K562 (cell line): ENCODE data around the gene MACROD2. TPM values are rescaled to one million over a fixed set of nuclear protein-coding genes. Genes with fewer than 3 reads are reported as not detected.

Experiments
- ATAC-seq: fragments of 200-7000 bp; cut with Tn5 transposase; 3 replicates; pipeline ENCODE4 v1.9.1; 2020; ENCODE audit warnings: moderate library complexity
- BruUV-seq: library from RNA; stranded (reverse); fragments of 400-500 nt; replicated peaks from 2 replicates; lab custom pipeline; 2021; lab: Mats Ljungman, UMichigan
- CTCF ChIA-PET: fragments of 300-600 bp; formaldehyde crosslinking; extraction: SDS; loops from one replicate; lab custom pipeline; 2021; ENCODE audit warnings: low intra/inter-chr PET ratio; lab: Yijun Ruan, JAX
- POLR2A ChIA-PET: fragments of 300-600, 350-650 bp; sonication (Branson Sonifier 250); formaldehyde crosslinking; extraction: SDS; loops from one replicate; lab custom pipeline; 2021; ENCODE audit warnings: antibody characterized with exemption, inconsistent platforms; lab: Yijun Ruan, JAX
- DNase-seq, 4 experiments: peaks; one replicate each; pipeline versions ENCODE4 v3.0.0 to v3.0.0-alpha.2; 2011 to 2018; ENCODE audit warnings: low spot score in 3 of 4, mixed read lengths in 3 of 4; ENCODE audit errors: extremely low read depth in 1 of 4
- FAIRE-seq: peaks from 2 replicates; lab custom pipeline; 2011; peaks lifted over from hg19 to GRCh38; lab: Jason Lieb, UNC
- H2AFZ ChIP-seq: 2 replicates; pipeline ENCODE4 v1.6.0; 2011; ENCODE audit warnings: low read depth, low read length, control low read depth, inconsistent platforms
- H3K27ac ChIP-seq: fragments of 200-600 bp; 3 replicates; pipeline ENCODE4 v1.8.0; 2011; ENCODE audit warnings: low read depth, mild to moderate bottlenecking, control low read depth, inconsistent platforms, low read length, moderate library complexity, mixed read lengths; ENCODE audit errors: extremely low read depth
- H3K27me3 ChIP-seq, 2 experiments: fragments of 300-600 bp in 1 of 2; 2 replicates in 1 of 2; 3 replicates in 1 of 2; pipeline versions ENCODE4 v1.6.0 to v1.8.0; 2011; ENCODE audit warnings: inconsistent platforms in 2 of 2, low read length in 2 of 2, mild to moderate bottlenecking in 1 of 2, mixed read lengths in 1 of 2, moderate library complexity in 1 of 2; ENCODE audit not compliant: control insufficient read depth in 2 of 2, insufficient read depth in 2 of 2
- H3K36me3 ChIP-seq: fragments of 300-600 bp; 3 replicates; pipeline ENCODE4 v1.8.0; 2011; ENCODE audit warnings: mild to moderate bottlenecking, low read length, inconsistent platforms; ENCODE audit not compliant: control insufficient read depth, insufficient read depth
- H3K4me1 ChIP-seq, 2 experiments: fragments of 200-600 bp in 1 of 2; replicated peaks in 1 of 2; 2 replicates in 1 of 2; 3 replicates in 1 of 2; pipeline versions ENCODE4 v1.5.1 to v1.8.0; 2011; ENCODE audit warnings: inconsistent platforms in 2 of 2, low read length in 2 of 2, mild to moderate bottlenecking in 1 of 2, mixed read lengths in 1 of 2, moderate library complexity in 1 of 2; ENCODE audit not compliant: control insufficient read depth in 2 of 2, insufficient read depth in 2 of 2
- H3K4me2 ChIP-seq: 2 replicates; pipeline ENCODE4 v1.6.1; 2011; ENCODE audit warnings: low read length, control low read depth, inconsistent platforms, mixed read lengths; ENCODE audit not compliant: insufficient read depth
- H3K4me3 ChIP-seq: fragments of 200-600 bp; sonication (generic), shearing (Covaris generic); 2 replicates; pipeline ENCODE4 v1.5.1; 2016; ENCODE audit warnings: control low read depth, inconsistent platforms
- H3K79me2 ChIP-seq: fragments of 200-600 bp; 3 replicates; pipeline ENCODE4 v1.8.0; 2011; ENCODE audit warnings: low read length, inconsistent platforms; ENCODE audit not compliant: control insufficient read depth, insufficient read depth
- H3K9ac ChIP-seq, 2 experiments: 2 replicates each; pipeline versions ENCODE4 v1.6.0 to v1.6.1; 2011; ENCODE audit warnings: low read depth in 2 of 2, low read length in 2 of 2, control low read depth in 1 of 2, inconsistent platforms in 1 of 2, mild to moderate bottlenecking in 1 of 2, mixed read lengths in 1 of 2; ENCODE audit not compliant: insufficient read depth in 1 of 2
- H3K9me1 ChIP-seq: one replicate; pipeline ENCODE4 v1.6.0; 2011; ENCODE audit warnings: inconsistent platforms, mild to moderate bottlenecking, low read length, moderate library complexity; ENCODE audit not compliant: control insufficient read depth, insufficient read depth
- H3K9me3 ChIP-seq: replicated peaks from 2 replicates; pipeline ENCODE4 v1.5.1; 2011; ENCODE audit warnings: low read depth, low read length, inconsistent platforms; ENCODE audit not compliant: control insufficient read depth, insufficient read depth
- H4K20me1 ChIP-seq: replicated peaks from 2 replicates; pipeline ENCODE4 v1.6.1; 2011; ENCODE audit warnings: low read length, inconsistent platforms, mixed read lengths; ENCODE audit not compliant: control insufficient read depth, insufficient read depth
- CLOCK ChIP-seq: fragments of 250-450 bp; sonication (Bioruptor Pico); IDR thresholded peaks from 2 replicates; pipeline ENCODE4 v1.4.0; 2020; ENCODE audit warnings: mild to moderate bottlenecking, moderate library complexity, borderline replicate concordance
- FUS ChIP-seq: fragments of 200-400 bp; formaldehyde crosslinking; optimal IDR thresholded peaks from 2 replicates; pipeline ENCODE3; 2017; ENCODE audit warnings: low read depth, low read length
- HNRNPUL1 ChIP-seq: fragments of 200-400 bp; formaldehyde crosslinking; IDR thresholded peaks from 2 replicates; pipeline ENCODE4 v1.6.1; 2017; ENCODE audit warnings: low read length
- HOXB6 ChIP-seq: fragments of 250-450 bp; sonication (Bioruptor Pico); IDR thresholded peaks from 2 replicates; pipeline ENCODE4 v1.5.1; 2022; ENCODE audit warnings: mild to moderate bottlenecking, borderline replicate concordance
- IRF2 ChIP-seq: sonication (generic); formaldehyde crosslinking; IDR thresholded peaks from 2 replicates; pipeline ENCODE4 v1.8.1; 2022; ENCODE audit warnings: mild to moderate bottlenecking, missing genetic modification reagents
- NR2C1 ChIP-seq, 2 experiments: fragments of 450-650 bp; IDR thresholded peaks; 2 replicates each; pipeline ENCODE4 v1.6.1; 2017; ENCODE audit warnings: mild to moderate bottlenecking in 2 of 2, antibody characterized with exemption in 1 of 2, inconsistent platforms in 1 of 2, missing compliant biosample characterization in 1 of 2, missing genetic modification characterization in 1 of 2
- PHB2 ChIP-seq: fragments of 450-650 bp; IDR thresholded peaks from 2 replicates; pipeline ENCODE4 v1.6.1; 2017; ENCODE audit warnings: low read depth
- POLR2A ChIP-seq: fragments of 450-650 bp; conservative IDR thresholded peaks from 2 replicates; pipeline ENCODE4 v1.6.1; 2016
- ZNF318 ChIP-seq, 2 experiments: fragments of 450-650 bp; IDR thresholded peaks; 2 replicates each; pipeline ENCODE4 v1.6.1; 2016; ENCODE audit warnings: mild to moderate bottlenecking in 2 of 2, borderline replicate concordance in 1 of 2, low read depth in 1 of 2, moderate library complexity in 1 of 2
- ZNF764 ChIP-seq: fragments of 250-450 bp; sonication (Bioruptor Pico); IDR thresholded peaks from 2 replicates; pipeline ENCODE4 v1.4.0; 2020; ENCODE audit warnings: low read depth, mild to moderate bottlenecking, moderate library complexity
- WGBS: fragments of 100-300 bp; shearing (Covaris generic); methylation state at CpG from one replicate; pipeline ENCODE4 v1.1.6; 2016; ENCODE audit warnings: low coverage, mixed read lengths; ENCODE audit not compliant: insufficient coverage; ENCODE audit errors: missing lambda C conversion rate; 5-methylcytosine and 5-hydroxymethylcytosine counted together
- in situ Hi-C: fragments of 300-500 bp; cut with MboI; formaldehyde crosslinking; loops from 4 replicates; pipeline ENCODE4 v1.15.0; 2018; ENCODE audit warnings: inconsistent platforms, mixed read lengths
- intact Hi-C: fragments of 100-400 bp; cut with micrococcal nuclease; formaldehyde crosslinking; loops from 2 replicates; pipeline ENCODE4 v1.14.2; 2022
- polyA plus RNA-seq, 8 experiments: library from polyadenylated mRNA; depleted of rRNA in 4 of 8; stranded (reverse) in 5 of 8; unstranded in 3 of 8; fragments of >200 nt; fragmentation: Nextera tagmentation in 2 of 8; fragmentation: Illumina TruSeq in 1 of 8; extraction: Ambion mirVana in 2 of 8; extraction: Trizol in 1 of 8; gene quantifications; 2 replicates each; pipeline versions ENCODE4 v1.2.1 to v1.2.3, GENCODE V29; 2011 to 2014; ENCODE audit warnings: inconsistent platforms in 1 of 8, missing spikeins in 1 of 8
- total RNA-seq, 7 experiments: library from RNA; depleted of rRNA in 6 of 7; stranded (reverse); fragments of >200 nt in 6 of 7; fragmentation: Illumina TruSeq in 2 of 7; extraction: Trizol in 2 of 7; gene quantifications; 2 replicates each; pipeline versions ENCODE4 v1.2.1 to v1.2.3, GENCODE V29; 2011 to 2021; ENCODE audit warnings: low replicate concordance in 1 of 7

The MACROD2 gene
- total and polyA plus RNA-seq, 9 of the 15 experiments (the other 6 are each of a cell fraction or from before 2014, with no cell fraction given) = not detected

GRCh38 chr20:14600527-14600926 is 605.2 kb downstream of the MACROD2 start (continued):
- TF ChIP-seq NR2C1 (IDR thresholded peaks at IDR 0.05) (no peak), NR2C1 (tag; IDR thresholded peaks at IDR 0.05) (no peak), HNRNPUL1 (no peak), ZNF764 (CRISPR knock-in tag) (no peak), FUS (no peak)

- FAIRE-seq = no peak
- in situ Hi-C loops = no loop called here
- POLR2A ChIA-PET = no interaction called here
- TF ChIP-seq IRF2 (CRISPR knock-in tag) = no peak
- TF ChIP-seq CLOCK (CRISPR knock-in tag) = no peak
- no peak for TF ChIP-seq PHB2
- TF ChIP-seq POLR2A = no peak
- TF ChIP-seq HOXB6 (CRISPR knock-in tag) = no peak
- TF ChIP-seq ZNF318 (IDR thresholded peaks at IDR 0.05; ENCODE audit: borderline replicate concordance in 1 of 2, low read depth in 1 of 2) = no peak
These were observed 608.8 kb downstream of the MACROD2 start for GRCh38 chr20:14604143-14604542.

More at GRCh38 chr20:14604143-14604542, 608.8 kb downstream of the MACROD2 start:
- ATAC-seq (no peak), DNase-seq (no peak)
- Histone ChIP-seq H3K4me1 (no peaks in the 10 kb centered on the region), H3K36me3 (no peaks in the 10 kb centered on the region), H3K9me1 (no peaks in the 10 kb centered on the region), H3K4me3 (no peak overlapping the region), H3K79me2 (no peaks in the 10 kb centered on the region), H3K4me2 (no peak overlapping the region), H4K20me1 (no peaks in the 10 kb centered on the region), H3K27me3 (no peaks in the 10 kb centered on the region), H3K9ac (no peak overlapping the region), H3K27ac (no peak overlapping the region), H3K9me3 (no peaks in the 10 kb centered on the region), H2AFZ (no peak overlapping the region)
- intact Hi-C loops = no loop called here
- 0% methylated on average over 1 of the region's 1 CpG for WGBS
- BruUV-seq = no TSS peak
- CTCF ChIA-PET = no interaction called here
